ENCODE data around the gene CCNQ. TPM values are rescaled to one million over a fixed set of nuclear protein-coding genes. Genes with fewer than 3 reads are reported as not detected.
"Not testable (repeated sequence)": the region's sequence is repeated elsewhere in the genome, so short reads cannot be mapped to it uniquely, and the experiment has no call there.

CCNQ gene
- total and polyA plus RNA-seq, 4 donors, result 8.9 to 14.7 (median 9.8) TPM

- 76% methylated on average over 2 of the region's 2 CpGs for WGBS
- no peak for DNase-seq (ENCODE audit: low spot score)
- Histone ChIP-seq H3K27ac (ENCODE audit: low read depth in 1 of 2, low read length in 2 of 2) (no peak overlapping the region), H3K9me3 (ENCODE audit: control insufficient read depth in 4 of 4, low read length in 3 of 4) (no peaks in the 10 kb centered on the region), H3K9ac (ENCODE audit: low read depth in 1 of 2, low read length in 2 of 2) (no peak overlapping the region), H3K4me3 (ENCODE audit: low read depth in 1 of 3, low read length in 3 of 3) (no peak overlapping the region), H3K27me3 (ENCODE audit: control insufficient read depth in 4 of 4, insufficient read depth in 4 of 4, low read length in 3 of 4) (no peaks in the 10 kb centered on the region), H3K36me3 (ENCODE audit: control insufficient read depth in 4 of 4, insufficient read depth in 3 of 4, low read depth in 1 of 4, low read length in 3 of 4) (no peaks in the 10 kb centered on the region), H3K4me1 (ENCODE audit: control insufficient read depth in 4 of 4, insufficient read depth in 4 of 4, low read length in 3 of 4) (peaks cover 4 to 11% (median 7%) of the 10 kb centered on the region in 4 donors)
- no peak for TF ChIP-seq HNF4G (IDR thresholded peaks at IDR 0.05)
- TF ChIP-seq RAD21 (IDR thresholded peaks at IDR 0.05), result no peak
- TF ChIP-seq, protein P1, sequence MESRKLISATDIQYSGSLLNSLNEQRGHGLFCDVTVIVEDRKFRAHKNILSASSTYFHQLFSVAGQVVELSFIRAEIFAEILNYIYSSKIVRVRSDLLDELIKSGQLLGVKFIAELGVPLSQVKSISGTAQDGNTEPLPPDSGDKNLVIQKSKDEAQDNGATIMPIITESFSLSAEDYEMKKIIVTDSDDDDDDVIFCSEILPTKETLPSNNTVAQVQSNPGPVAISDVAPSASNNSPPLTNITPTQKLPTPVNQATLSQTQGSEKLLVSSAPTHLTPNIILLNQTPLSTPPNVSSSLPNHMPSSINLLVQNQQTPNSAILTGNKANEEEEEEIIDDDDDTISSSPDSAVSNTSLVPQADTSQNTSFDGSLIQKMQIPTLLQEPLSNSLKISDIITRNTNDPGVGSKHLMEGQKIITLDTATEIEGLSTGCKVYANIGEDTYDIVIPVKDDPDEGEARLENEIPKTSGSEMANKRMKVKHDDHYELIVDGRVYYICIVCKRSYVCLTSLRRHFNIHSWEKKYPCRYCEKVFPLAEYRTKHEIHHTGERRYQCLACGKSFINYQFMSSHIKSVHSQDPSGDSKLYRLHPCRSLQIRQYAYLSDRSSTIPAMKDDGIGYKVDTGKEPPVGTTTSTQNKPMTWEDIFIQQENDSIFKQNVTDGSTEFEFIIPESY (IDR thresholded peaks at IDR 0.05), result no peak
- no peak for TF ChIP-seq NR2F2 (IDR thresholded peaks at IDR 0.05)
- no peak for TF ChIP-seq EGR1 (IDR thresholded peaks at IDR 0.05; ENCODE audit: low read depth in 2 of 2)
- TF ChIP-seq REST (IDR thresholded peaks at IDR 0.05), result no peak
- no peak for TF ChIP-seq HNF4A (conservative IDR thresholded peaks at IDR 0.05)
- no peak for TF ChIP-seq RXRA (IDR thresholded peaks at IDR 0.05)
These were observed 9.4 kb upstream of the CCNQ start for GRCh38 chrX:153608376-153608775.

GRCh38 chrX:153606503-153606902, 7.6 kb upstream of the CCNQ start:
- no peaks in the 10 kb centered on the region for H3K9me3 ChIP-seq (ENCODE audit: control insufficient read depth in 4 of 4, low read length in 3 of 4)
- no peak overlapping the region for H3K9ac ChIP-seq (ENCODE audit: low read depth in 1 of 2, low read length in 2 of 2)
- no peak for TF ChIP-seq RAD21 (IDR thresholded peaks at IDR 0.05)
- no peak for TF ChIP-seq FOXA2 (IDR thresholded peaks at IDR 0.05)
- TF ChIP-seq REST (IDR thresholded peaks at IDR 0.05), result no peak
- TF ChIP-seq HNF4A (conservative IDR thresholded peaks at IDR 0.05), result no peak
- TF ChIP-seq FOXA1 (IDR thresholded peaks at IDR 0.05), result no peak
- TF ChIP-seq NR2F2 (IDR thresholded peaks at IDR 0.05), result no peak
- no peak for TF ChIP-seq YY1 (IDR thresholded peaks at IDR 0.05)
- no peak for TF ChIP-seq EGR1 (IDR thresholded peaks at IDR 0.05; ENCODE audit: low read depth in 2 of 2)
- WGBS, result 89% methylated on average over 23 of the region's 23 CpGs
- H3K27ac ChIP-seq (ENCODE audit: low read depth in 1 of 2, low read length in 2 of 2), result no peak overlapping the region
- H3K36me3 ChIP-seq (ENCODE audit: control insufficient read depth in 4 of 4, insufficient read depth in 3 of 4, low read depth in 1 of 4, low read length in 3 of 4), result no peaks in the 10 kb centered on the region
- peaks cover 4 to 11% (median 7%) of the 10 kb centered on the region in 4 donors for H3K4me1 ChIP-seq (ENCODE audit: control insufficient read depth in 4 of 4, insufficient read depth in 4 of 4, low read length in 3 of 4)
- H3K4me3 ChIP-seq (ENCODE audit: low read depth in 1 of 3, low read length in 3 of 3), result no peak overlapping the region
- no peaks in the 10 kb centered on the region for H3K27me3 ChIP-seq (ENCODE audit: control insufficient read depth in 4 of 4, insufficient read depth in 4 of 4, low read length in 3 of 4)
- DNase-seq (ENCODE audit: low spot score), result no peak

GRCh38 chrX:153604666-153605380, 5.9 kb upstream of the CCNQ start:
- H3K9ac ChIP-seq (ENCODE audit: low read depth in 1 of 2, low read length in 2 of 2); H3K27me3 ChIP-seq (ENCODE audit: control insufficient read depth in 4 of 4, insufficient read depth in 4 of 4, low read length in 3 of 4); H3K36me3 ChIP-seq (ENCODE audit: control insufficient read depth in 4 of 4, insufficient read depth in 3 of 4, low read depth in 1 of 4, low read length in 3 of 4); DNase-seq (ENCODE audit: low spot score); H3K9me3 ChIP-seq (ENCODE audit: control insufficient read depth in 4 of 4, low read length in 3 of 4); H3K27ac ChIP-seq (ENCODE audit: low read depth in 1 of 2, low read length in 2 of 2); H3K4me3 ChIP-seq (ENCODE audit: low read depth in 1 of 3, low read length in 3 of 3): not testable (repeated sequence)
- WGBS, result 89% methylated on average over 18 of the region's 18 CpGs
- H3K4me1 ChIP-seq (ENCODE audit: control insufficient read depth in 4 of 4, insufficient read depth in 4 of 4, low read length in 3 of 4), result peaks cover 1 to 14% (median 6%) of the 10 kb centered on the region in 4 donors

Data from liver (tissue), 9 donors.